ENCODE measurements around the gene ME1.
"Not testable (repeated sequence)": the region's sequence is repeated elsewhere in the genome, so short reads cannot be mapped to it uniquely, and the experiment has no call there.

ME1 gene

DNA sequence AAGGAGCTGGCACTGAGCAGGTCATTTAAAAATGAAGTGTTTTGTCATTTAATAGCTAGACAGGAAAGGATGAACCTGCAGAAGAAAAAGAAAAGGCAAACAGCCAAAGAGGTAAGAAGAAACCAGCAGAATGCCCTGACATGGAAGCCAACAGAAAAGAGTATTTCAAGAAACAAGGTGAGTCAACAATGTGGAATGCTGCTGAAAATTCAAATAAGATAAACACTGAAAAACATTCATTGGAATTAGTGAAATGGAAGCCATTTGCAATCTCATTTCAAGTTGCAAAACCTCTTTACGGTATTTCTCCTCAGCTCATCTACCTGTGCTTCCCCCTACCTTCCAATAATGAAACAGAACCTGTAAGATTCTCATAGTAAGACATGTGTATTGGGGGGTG, 178.1 kb downstream of the ME1 start:
- no peak for ATAC-seq

DNA sequence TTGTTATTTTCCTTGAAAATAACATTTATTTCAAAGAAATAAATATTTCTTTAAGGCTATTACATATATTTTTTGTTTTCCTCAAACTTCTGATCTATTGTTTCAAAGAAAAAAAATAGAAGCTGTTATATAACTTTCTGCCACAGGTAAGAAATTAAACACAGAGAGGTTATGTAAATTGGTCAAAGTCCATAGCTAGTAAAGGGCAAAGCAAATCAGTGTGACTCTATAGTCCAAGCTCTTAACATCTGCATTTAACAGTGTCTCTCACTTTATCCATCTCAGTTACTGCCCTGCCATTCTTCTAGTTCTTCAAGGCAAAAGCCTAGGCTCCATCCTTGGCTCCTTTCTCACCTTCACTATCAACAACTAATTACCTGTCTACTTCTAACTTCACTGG, 180.6 kb downstream of the ME1 start:
- no peak for ATAC-seq

DNA sequence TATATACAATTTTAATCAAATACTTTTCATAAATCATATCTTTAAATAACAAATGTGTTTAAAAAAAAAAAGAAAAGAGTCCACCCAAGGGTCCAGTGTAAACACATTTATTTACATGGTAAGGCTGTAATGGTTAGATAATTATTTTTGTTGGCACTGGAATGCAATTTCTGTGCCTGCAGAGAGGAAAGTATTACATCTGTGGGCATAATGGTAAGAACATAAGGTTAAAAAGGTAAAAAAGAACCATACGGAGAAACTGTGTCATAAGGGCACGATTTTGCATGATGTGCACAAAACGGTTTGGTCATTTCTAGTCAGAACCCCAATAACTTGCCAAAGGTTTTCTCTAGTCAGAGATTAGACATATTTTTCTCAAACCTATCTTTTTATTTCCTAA, 183.4 kb downstream of the ME1 start:
- ATAC-seq = no peak

DNA sequence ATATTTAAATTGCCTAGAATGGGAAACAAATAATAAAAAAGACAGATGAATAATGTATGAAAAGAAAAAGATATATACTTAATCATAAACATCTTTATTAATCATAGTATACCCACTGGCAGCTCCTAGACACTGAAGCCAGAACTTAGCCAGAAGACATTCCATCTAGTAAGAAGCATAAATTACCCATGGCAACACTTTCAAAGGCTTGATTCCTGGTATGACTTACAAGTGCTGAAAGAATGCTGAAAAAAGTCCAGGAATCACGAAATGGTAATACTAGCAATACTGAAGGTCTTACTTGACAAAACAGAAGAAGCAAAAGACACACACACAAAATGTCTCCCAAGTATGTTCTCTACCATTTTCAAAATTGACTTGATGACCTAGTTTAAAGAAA, 199.7 kb downstream of the ME1 start:
- ATAC-seq = no peak

DNA sequence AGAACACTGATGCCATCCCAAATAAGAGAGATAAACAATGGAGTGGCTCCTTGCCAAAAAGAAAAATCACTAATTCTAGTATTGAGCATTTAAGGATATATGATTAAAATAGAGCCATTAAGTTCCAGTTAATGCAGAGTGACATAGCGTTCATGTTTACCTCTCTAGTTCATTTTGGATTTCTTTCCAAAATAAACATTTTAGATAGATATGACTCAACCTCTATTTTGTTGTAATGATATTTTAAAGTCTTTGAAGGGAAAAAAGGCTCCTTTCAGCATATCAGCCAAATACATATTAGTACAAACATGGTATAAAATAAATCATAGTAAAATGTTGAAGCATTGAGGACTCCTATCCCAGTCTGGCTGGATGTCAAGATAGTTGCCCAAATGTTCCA, 204.3 kb downstream of the ME1 start:
- ATAC-seq = no peak

DNA sequence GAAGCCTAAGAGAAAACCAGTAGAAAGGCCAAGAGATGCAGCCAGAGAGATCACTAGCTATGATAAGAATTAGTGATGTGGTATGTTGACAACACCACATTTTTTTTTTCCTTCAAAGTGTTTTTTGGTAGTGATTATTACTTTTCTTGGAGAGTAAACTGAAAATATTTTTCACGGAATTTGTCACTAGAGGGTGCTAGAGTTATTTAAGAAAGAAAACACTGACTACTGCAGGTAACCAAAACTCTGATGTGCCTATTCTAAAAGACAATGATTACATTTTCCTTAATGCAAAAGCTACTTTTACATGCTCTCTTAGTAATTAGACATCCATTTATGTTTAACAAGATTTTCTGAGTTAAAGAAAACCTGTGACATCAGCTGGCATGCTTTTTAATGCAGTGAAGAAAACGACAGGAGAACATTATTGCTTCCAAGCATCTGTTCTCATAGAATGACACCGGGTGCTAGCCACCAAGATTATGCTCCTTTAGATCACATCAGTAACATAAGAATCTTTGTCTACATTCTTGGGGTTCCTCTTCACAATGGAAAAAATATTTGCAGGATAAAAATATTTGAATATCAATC, 208.9 kb downstream of the ME1 start:
- ATAC-seq = no peak

DNA sequence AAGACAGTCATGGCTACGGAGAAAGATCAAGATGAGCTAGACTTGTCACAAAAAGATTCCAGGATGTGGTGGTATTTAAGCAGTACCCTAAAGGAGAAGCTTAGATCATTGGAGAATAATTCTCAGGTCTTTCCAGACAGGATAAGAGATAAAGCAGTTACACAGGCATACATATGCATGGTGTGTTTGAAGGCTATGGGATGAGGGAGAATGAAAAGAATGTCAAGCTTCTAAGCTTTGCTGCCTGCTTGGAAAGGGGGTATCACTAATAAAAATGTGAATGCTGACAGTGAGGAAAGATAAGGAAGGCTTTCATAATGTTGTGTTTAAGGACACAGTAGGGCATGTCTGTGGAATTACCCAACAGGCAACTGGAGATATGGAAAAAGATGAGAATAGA, 209.6 kb downstream of the ME1 start:
- ATAC-seq = no peak

DNA sequence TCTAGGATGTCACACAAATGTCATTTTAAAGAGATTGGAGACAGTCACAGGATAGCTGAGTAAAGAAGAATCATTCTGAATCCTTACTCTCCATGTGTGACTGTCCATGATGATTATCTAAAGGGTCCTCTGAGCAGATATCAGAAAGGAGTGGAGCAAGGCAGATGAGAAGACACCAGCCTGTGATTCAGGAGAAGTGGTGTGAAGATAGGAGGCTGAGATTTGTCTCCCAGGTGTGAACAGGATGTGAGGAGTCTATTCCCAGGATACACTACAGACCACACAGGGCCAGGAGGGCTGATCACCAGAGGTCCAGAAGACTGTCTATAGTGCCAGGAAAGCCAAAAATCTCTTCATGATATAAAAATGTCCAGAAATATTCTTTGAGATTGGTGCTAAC, 210.7 kb downstream of the ME1 start:
- no peak for ATAC-seq

DNA sequence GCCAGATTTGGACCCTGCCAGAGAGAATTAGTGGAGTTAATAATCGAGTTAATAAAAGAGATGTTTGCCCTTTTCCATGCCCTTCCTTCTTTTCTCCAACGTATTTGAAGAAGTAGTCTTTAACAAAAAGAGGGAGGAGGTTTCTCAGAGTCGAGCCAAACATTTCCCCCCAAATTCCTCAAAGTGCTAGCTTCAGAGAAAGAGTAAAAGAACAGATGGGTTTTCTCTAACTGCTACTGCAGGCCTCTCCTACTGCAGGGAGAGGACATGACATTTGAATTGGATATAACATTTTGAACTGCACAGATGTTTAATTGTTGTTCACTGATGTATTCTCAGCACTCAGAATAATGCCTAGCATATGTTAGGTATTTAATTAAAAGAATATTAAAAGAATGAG, 212.2 kb downstream of the ME1 start:
- ATAC-seq = no peak

DNA sequence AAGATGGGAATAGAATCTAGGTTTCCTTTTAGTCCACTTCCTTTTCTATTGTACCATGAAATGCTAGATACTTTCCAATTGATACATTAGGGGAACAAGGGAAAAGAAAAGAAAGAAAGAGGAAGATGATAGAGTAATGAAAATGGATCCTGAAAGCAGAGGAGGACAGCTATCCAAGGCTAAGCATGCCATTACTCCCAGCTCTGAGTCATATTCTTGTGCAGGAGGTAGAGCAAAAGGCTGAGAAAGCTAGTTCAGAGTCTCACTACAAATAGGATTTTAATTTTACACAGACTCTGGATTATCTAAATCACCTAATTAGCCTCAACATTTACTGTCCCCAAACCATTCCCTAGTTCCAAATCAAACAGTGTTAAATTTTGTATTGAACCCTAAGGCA, 214.0 kb downstream of the ME1 start:
- ATAC-seq = no peak

DNA sequence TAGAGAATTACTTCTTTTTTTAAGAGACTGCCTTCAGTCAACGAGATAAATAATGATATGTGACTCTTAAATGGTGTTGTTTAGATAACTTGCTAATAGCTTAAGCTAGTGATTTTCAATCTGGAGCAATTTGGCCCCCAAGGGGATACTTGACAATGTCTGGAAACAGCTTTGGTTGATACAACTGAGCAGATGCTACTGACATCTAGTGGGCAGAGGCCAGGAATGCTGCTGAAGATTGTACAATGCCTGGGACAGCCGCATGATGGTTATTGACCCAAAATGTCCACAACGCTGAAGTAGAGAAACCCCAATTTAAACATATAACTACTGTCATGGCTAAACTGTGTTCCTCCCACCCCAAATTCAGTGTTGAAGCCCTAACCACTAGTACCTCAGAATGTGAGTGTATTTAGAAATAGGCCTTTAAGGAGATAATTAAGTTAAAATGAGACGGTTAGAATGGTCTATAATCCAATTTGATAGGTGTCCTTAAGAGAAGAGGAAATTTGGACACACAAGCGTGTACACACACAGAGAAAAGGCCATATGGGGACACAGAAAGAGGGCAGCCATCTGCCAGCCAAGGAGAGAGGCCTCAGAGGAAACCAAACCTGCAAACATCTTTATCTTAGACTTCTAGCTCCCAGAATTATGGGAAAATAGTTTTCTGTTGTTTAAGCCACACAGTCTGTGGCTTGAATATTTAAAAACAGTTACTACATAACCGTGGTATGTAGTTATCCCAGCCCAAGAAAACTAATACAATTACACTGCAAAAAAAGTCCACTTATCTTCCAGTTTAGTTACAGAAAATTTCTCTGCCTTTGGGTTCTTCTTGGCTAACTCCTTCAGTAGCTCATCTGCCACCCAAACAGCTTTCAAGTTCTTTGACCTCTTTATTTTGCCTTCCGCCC, 215.5 kb downstream of the ME1 start:
- ATAC-seq = peak; percentile 88

DNA sequence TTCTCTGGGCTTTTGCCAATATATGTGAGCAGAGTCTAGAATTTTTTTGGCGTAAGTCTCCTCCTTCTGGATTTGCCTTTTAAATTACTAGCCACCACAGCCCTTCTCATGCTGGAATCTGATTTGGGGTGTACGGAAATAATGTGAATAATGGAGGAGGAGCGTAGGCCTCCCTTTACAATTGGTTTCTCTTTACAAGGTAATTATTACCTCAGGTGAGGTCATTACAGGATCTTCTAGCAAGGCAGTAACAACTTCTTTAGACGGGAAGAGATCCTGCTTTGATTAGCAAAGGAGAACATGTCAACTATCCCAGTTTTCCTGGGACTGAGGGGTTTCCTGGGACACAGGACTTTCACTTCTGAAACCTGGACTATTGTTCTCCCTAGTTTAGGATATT, 228.8 kb downstream of the ME1 start:
- no peak for ATAC-seq

DNA sequence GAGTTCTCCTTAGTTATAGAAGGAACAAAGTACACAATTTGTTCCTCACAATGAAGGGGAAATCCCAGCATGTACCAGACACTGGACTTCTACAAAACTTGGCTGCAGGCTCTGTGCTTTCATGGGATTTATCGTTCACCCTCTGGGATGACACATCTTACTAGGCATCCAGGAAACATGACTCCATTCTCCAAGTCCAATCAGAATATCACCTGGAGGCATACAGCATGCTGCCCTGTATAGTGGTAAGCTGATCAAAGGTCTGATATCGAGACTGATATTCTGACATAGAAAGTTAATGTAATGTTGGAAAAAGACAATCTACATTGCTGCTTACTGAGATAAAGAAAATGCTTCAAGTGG, 231.0 kb downstream of the ME1 start:
- ATAC-seq = no peak

DNA sequence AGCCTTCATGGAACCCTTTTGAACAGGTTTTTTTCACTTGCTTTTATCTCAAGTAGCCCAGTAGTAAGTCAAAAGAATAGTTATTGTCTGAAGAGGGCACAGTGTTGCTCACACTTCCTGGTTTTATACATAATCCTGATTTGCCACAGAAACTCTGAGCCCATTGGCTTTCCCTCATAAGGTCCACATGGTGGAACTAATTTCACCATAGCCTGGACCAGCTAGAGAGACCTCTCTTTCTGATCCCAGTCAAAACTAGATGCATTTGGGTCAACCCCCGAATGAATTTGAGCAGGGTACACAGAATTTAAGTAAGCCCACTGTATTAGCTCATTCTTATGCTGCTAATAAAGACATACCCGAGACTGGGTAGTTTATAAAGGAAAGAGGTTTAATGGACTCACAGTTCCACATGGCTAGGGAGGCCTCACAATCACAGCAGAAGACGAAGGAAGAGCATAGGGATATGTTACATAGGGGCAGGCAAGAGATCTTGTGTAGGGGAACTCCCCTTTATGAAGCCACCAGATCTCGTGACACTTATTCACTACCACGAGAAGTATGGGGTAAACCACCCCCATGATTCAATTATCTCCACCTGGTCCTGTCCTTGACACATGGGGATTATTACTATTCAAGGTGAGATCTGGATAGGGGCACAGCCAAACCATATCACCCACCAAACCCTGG, 231.5 kb downstream of the ME1 start:
- no peak for ATAC-seq

DNA sequence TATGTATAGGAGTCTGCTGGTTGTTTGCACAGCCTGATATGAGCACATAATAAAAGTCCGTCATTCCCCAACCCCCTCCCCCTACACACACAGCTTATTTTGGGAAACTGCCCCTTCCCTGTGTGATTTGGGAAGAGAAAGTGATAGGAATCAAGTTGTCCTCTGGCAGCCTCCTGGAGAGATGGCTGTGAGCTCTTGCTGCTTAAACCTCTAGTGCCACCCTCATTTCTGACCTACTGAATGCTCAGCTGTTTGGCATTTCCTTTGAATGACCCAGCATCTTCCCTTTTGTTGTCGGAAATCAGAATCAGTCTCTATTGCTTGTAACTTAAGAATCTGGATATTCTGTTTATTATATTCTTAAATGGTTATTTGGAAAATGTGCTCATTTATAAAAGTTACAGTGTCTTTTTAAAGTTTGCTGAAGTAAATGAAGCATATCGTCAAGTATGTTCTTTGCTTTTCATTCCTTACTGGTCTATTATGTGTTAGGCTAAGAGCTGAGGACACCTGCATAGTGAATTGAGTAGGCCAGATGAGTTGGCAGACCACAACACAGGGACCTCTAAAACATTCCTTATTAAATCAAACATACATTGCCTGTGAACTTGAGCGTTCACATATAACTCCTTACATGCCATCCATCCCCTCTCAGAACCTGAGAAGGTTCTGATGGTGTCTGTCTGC, 232.2 kb downstream of the ME1 start:
- ATAC-seq = no peak

DNA sequence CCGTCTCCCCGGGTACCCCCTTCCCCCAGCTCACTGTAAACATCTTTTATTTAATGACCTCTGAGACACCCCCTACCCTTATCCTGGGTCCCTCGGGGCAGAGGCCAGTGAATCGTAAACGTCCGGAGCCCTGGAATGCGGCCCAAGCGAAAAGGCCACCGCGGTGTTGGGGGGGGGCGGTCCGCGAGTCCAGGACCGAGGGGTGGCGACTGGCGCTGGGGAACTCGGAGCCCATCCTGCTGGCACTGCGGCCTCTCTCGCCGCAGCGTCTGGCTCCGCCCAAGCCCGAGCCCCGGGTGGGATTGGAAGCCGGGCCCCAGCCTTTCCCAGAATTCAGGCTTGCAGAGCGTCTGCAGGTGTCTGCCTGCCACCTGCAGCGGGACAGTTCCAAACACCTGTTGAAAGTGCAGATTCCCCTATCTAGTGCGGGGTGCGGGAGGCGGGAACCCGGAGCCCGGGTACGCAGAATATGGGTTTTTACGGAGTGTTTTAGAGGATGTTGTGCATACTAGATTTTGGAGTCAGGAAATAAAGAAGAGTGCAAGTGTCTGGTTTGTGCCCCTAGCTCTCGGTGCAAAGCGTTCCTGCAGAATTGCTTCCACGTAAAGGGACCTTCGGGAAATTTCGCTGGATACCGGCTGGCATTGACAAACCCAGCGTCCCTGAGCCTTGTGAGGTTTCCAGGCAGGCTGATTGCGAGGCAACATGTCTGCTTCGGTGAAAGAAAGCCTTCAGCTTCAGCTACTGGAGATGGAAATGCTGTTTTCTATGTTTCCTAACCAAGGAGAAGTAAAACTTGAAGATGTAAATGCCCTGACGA, 236.9 kb downstream of the ME1 start:
- ATAC-seq = no peak

DNA sequence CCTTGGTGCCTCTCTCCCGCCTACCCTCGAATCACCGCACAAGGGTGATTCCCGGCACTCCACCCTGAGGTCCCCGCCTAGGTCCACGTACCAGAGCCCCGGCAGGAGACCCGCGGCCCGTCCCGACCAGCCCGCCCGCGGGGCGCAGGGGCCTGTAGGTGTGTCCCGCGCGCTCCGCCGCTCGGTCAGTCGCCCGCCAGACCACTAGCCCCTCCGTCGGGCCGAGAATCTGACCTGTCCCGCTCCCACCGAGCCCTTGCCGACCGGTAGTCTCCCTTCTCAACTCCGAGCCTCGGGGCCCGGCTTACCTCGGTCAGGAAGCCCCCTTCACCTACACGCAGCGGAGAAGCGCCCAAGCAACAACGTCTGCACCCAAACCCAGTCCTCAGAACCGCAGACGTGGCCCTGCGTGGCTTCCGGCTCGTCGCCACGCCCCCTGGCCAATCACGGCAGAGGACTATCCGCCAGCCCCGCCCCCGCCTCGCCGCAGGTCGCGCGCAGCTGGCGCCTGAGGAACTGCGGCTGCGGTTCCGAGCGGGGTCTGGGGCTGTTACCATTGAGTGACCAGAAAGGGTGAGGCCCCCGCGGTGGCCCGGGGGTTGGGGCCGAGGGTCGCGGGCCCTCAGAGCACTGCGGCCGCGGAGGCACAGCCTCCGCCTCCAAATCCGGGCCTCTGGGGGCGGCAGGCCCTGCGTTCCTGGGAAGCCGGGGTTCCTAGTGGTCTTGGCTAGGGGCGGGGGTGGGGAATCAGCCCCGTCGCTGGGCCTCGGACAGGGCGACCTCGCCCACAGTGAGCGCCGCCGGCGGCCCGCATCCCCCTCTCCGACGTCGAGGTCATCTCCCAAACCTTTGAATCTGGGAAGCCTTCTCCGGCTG, 237.7 kb downstream of the ME1 start, which contains the start of the genes PGM3 and RWDD2A:
Gene PGM3, minus strand, starts transcription at position 395 of the 876 bp plus-strand sequence. CDS start 2,253 bp downstream, outside the sequence.
Gene RWDD2A, plus strand, starts transcription at position 487 of the 876 bp plus-strand sequence. CDS start 1,095 bp downstream, outside the sequence.
- ATAC-seq = peak; percentile 98 to 99

DNA sequence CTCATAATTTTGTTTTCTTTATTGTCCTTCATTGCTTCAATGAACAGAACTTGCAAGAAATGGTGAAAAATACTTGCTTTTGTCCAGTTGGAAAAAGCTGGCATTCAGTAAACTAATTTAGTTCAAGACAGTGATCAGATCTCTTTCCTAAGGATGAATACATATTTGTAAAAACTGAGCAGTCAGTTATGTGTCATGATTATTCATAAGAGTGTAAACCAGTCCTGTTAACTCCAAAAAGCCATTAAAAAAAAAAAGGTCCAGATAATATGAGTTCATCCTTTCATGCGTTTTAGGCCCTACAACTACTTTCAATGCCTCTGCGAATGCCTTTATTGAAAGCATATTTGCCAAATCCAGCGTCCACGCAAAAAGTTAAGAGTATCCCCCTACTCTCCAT, 238.4 kb downstream of the ME1 start:
- ATAC-seq = peak; percentile 14 to 22

DNA sequence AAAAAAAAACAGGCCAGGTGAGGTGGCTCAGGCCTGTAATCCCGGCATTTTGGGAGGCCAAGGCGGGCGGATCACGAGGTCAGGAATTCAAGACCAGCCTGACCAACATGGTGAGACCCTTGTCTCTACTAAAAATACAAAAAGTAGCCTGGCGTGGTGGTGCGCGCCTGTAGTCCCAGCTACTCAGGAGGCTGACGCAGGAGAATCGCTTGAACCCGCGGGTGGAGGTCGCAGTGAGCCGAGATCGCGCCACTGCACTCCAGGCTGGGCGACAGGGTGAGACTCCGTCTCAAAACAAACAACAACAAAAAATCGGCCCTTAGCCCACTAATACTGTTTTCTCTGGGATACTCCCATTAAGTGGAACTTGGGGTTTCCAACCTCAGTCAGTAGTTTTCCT, 238.9 kb downstream of the ME1 start:
- ATAC-seq = not testable (repeated sequence)

DNA sequence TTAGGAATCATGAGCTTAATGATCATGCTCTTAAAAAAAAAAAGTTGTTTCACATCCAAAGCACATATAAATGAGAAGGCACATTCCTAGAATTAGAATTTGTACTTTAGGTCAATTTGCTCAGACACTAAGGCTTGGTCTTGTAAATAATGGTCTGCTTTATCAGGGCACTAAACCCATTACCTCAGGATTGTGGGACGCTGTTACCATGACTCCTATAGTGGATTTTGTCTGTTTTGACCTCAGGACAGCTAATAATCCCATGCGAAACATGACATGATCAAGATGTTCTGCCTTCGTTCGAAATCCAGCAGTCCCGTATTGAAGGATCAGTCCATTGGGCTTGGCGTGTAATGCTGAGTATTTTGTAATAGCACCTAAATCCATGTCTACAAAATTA, 240.2 kb downstream of the ME1 start:
- ATAC-seq = no peak

DNA sequence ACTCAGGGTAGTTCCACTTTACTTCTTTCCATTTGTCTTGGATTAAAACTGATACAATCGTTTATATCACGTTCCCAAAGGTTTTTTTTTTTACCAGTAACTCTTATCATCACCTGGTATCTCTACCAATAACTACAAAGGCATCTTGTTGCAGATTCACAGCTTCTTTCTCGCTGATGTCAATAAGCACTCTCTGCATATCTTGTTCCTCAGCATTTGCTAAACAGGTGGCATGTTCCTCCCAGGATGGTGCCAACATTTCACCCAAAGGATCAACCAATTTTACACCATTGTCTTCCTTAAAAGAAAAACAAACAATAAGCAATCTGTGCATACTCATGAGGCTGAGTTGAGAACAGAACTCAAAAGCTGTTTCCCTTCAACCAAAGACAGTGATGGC, 242.3 kb downstream of the ME1 start:
- no peak for ATAC-seq
